ENCODE data around the gene LRIG2. TPM values are rescaled to one million over a fixed set of nuclear protein-coding genes. Genes with fewer than 3 reads are reported as not detected.

The LRIG2 gene
- total RNA-seq, 1 experiment from 2014 or later = 14.8 TPM

GRCh38 chr1:113035086-113035485, 37.9 kb upstream of the LRIG2 start:
- no TSS peak for BruUV-seq (replicated peaks)
- CTCF ChIA-PET = no interaction called here
- H3K36me3 ChIP-seq (ENCODE audit: insufficient read depth, low read length, poor library complexity, severe bottlenecking) = no peaks in the 10 kb centered on the region
- H3K4me1 ChIP-seq (ENCODE audit: insufficient read depth, low read length, poor library complexity, severe bottlenecking) = no peaks in the 10 kb centered on the region
- DNase-seq (ENCODE audit: low spot score) = no peak
- TF ChIP-seq EZH2 (IDR thresholded peaks at IDR 0.05; ENCODE audit: borderline replicate concordance, low read depth, low read length, poor library complexity, severe bottlenecking) = no peak
- TF ChIP-seq, protein P1, sequence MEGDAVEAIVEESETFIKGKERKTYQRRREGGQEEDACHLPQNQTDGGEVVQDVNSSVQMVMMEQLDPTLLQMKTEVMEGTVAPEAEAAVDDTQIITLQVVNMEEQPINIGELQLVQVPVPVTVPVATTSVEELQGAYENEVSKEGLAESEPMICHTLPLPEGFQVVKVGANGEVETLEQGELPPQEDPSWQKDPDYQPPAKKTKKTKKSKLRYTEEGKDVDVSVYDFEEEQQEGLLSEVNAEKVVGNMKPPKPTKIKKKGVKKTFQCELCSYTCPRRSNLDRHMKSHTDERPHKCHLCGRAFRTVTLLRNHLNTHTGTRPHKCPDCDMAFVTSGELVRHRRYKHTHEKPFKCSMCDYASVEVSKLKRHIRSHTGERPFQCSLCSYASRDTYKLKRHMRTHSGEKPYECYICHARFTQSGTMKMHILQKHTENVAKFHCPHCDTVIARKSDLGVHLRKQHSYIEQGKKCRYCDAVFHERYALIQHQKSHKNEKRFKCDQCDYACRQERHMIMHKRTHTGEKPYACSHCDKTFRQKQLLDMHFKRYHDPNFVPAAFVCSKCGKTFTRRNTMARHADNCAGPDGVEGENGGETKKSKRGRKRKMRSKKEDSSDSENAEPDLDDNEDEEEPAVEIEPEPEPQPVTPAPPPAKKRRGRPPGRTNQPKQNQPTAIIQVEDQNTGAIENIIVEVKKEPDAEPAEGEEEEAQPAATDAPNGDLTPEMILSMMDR (conservative IDR thresholded peaks at IDR 0.05; ENCODE audit: low read depth, low read length) = no peak
- H3K9me3 ChIP-seq (ENCODE audit: low read depth, low read length, poor library complexity, severe bottlenecking) = no peaks in the 10 kb centered on the region
- POLR2A ChIA-PET (ENCODE audit: low non-redundant PET) = no interaction called here
- intact Hi-C loops (cut with micrococcal nuclease; ENCODE audit: unreplicated experiment) = no loop called here
- no peaks in the 10 kb centered on the region for H3K27me3 ChIP-seq (replicated peaks; ENCODE audit: insufficient read depth, low read depth, low read length, poor library complexity)
- H3K27ac ChIP-seq (ENCODE audit: low read depth, low read length, poor library complexity, severe bottlenecking) = no peak overlapping the region
- H3K4me3 ChIP-seq (ENCODE audit: low read depth, low read length, poor library complexity, severe bottlenecking) = no peak overlapping the region

DNA sequence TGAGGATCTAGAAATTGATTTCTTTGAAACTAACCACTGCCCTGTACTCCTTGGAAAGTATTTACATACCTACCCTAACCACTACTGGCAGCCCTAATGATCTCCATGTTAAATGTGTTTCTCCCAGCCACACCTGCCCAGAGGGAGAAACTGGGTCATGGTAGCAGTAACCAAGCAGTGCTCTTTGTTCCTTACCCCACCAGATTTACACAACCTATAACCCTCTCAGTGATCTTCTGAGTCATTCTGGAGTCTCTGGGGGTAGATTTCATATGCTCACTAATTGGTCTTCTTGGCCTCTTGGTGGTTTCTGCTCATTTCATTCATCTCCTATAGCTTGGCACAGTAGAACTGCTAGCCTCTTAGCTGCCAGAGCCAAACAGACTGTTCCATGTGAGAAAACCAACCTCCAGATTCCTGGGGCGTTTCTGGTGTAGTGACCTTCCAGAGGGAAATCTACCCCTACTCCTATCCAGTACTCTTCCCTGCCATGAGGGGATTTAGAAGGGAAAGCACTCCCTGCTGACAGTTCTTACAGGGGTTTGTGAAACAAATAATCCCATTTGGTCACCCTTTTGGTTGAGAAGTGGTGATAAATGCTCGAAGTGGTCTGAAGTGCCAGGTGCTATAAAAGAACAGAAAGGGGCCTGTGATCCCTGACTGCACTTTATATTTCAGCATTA, 36.2 kb upstream of the LRIG2 start:
- TF ChIP-seq, protein P1 (conservative IDR thresholded peaks at IDR 0.05; ENCODE audit: low read depth, low read length) = no peak
- TF ChIP-seq EZH2 (IDR thresholded peaks at IDR 0.05; ENCODE audit: borderline replicate concordance, low read depth, low read length, poor library complexity, severe bottlenecking) = no peak
- no peaks in the 10 kb centered on the region for H3K4me1 ChIP-seq (ENCODE audit: insufficient read depth, low read length, poor library complexity, severe bottlenecking)
- ChIA-PET CTCF (no interaction called here), POLR2A (ENCODE audit: low non-redundant PET) (interaction anchor here (0.7 kb wide), 1 partner anchor 1824 kb away, joined by 3 read pairs; no protein-coding TSS in a partner anchor)
- no peaks in the 10 kb centered on the region for H3K36me3 ChIP-seq (ENCODE audit: insufficient read depth, low read length, poor library complexity, severe bottlenecking)
- H3K4me3 ChIP-seq (ENCODE audit: low read depth, low read length, poor library complexity, severe bottlenecking) = no peak overlapping the region
- no peak for DNase-seq (ENCODE audit: low spot score)
- no peak overlapping the region for H3K27ac ChIP-seq (ENCODE audit: low read depth, low read length, poor library complexity, severe bottlenecking)
- no peaks in the 10 kb centered on the region for H3K27me3 ChIP-seq (replicated peaks; ENCODE audit: insufficient read depth, low read depth, low read length, poor library complexity)
- H3K9me3 ChIP-seq (ENCODE audit: low read depth, low read length, poor library complexity, severe bottlenecking) = no peaks in the 10 kb centered on the region
- intact Hi-C loops (cut with micrococcal nuclease; ENCODE audit: unreplicated experiment) = no loop called here
- no TSS peak for BruUV-seq (replicated peaks)

DNA sequence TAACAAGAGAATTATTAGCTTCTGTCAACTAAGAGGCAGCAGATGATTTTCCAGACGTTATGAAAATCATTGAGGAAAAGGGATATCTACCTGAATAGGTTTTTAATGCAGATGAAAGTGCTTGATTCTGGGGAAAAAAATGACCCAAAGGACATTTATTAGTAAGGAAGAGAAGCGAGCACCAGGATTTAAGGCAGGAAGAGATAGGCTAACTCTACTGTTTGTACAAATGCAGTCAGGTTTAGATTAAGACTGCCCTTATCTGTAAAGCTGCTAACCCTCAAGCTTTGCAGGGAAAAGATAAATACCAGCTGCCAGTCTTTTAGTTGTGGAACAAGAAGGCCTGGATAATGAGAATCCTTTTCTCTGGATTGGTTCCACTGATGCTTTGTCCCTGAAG, 33.0 kb upstream of the LRIG2 start:
- Histone ChIP-seq H3K36me3 (ENCODE audit: insufficient read depth, low read length, poor library complexity, severe bottlenecking) (no peaks in the 10 kb centered on the region), H3K27ac (ENCODE audit: low read depth, low read length, poor library complexity, severe bottlenecking) (no peak overlapping the region), H3K27me3 (replicated peaks; ENCODE audit: insufficient read depth, low read depth, low read length, poor library complexity) (no peaks in the 10 kb centered on the region), H3K4me3 (ENCODE audit: low read depth, low read length, poor library complexity, severe bottlenecking) (no peak overlapping the region), H3K9me3 (ENCODE audit: low read depth, low read length, poor library complexity, severe bottlenecking) (no peaks in the 10 kb centered on the region), H3K4me1 (ENCODE audit: insufficient read depth, low read length, poor library complexity, severe bottlenecking) (no peaks in the 10 kb centered on the region)
- ChIA-PET POLR2A (ENCODE audit: low non-redundant PET) (no interaction called here), CTCF (no interaction called here)
- intact Hi-C loops (cut with micrococcal nuclease; ENCODE audit: unreplicated experiment) = no loop called here
- no peak for DNase-seq (ENCODE audit: low spot score)
- no peak for TF ChIP-seq EZH2 (IDR thresholded peaks at IDR 0.05; ENCODE audit: borderline replicate concordance, low read depth, low read length, poor library complexity, severe bottlenecking)
- TF ChIP-seq, protein P1 (conservative IDR thresholded peaks at IDR 0.05; ENCODE audit: low read depth, low read length) = no peak
- no TSS peak for BruUV-seq (replicated peaks)

Measured in A673 (cell line).